Stimulated activated CD4-positive, alpha-beta T cell treated with anti-CD3 and anti-CD28 coated beads, TNF-alpha, amount 100 ng/mL, for 24 hours (primary cell): ENCODE data around the gene TBX4.
A peak's percentile ranks its signal among the peaks of the same experiment; 100 is the strongest.

Experiments
- DNase-seq, 3 experiments: peaks; one replicate each; pipeline ENCODE4 v3.0.0-alpha.2; 2020; ENCODE audit warnings: low read depth in 3 of 3

TBX4 gene

DNA sequence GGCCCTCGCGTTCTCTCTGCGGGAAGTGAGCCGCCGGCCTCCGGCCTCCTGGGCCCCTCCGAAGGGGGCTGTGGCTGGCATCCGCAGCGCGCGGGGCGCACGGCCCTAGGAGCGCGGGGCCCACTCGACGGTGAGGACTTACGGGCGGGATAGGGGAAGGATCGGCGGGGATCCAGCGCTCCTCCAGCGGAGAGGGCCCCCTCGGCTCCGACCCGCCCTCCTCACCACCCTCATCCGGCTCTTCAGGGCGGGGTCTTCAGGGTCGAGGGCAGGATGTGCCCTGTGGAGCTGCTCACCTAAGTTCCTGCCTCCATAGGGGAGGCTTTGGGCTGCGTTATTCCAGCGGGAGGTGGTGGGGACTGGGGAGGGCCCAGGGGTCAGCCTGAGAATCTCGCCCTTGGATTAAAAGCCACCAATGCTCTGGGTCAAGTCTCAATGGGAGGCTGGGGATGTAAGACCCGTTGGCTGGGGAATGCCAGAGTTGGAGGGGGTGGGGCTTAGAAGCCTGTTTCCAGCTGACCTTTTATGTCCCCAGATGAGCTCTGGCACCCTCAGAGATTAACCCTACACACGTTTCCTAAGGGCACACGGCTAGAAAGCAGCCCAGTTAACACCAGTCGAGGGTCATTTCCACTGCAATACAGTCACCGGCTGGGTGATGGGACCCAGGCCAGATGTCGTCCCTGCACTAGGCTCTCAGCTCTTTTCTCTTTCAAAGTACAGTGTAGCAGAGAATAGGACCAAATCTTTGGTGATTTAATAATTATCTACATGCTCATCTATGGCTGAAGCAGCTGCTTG is 39.2 kb upstream of the TBX4 start:
- no peak for DNase-seq

- DNase-seq = no peak
Measured at GRCh38 chr17:61413661-61414126, 38.5 kb upstream of the TBX4 start.

DNA sequence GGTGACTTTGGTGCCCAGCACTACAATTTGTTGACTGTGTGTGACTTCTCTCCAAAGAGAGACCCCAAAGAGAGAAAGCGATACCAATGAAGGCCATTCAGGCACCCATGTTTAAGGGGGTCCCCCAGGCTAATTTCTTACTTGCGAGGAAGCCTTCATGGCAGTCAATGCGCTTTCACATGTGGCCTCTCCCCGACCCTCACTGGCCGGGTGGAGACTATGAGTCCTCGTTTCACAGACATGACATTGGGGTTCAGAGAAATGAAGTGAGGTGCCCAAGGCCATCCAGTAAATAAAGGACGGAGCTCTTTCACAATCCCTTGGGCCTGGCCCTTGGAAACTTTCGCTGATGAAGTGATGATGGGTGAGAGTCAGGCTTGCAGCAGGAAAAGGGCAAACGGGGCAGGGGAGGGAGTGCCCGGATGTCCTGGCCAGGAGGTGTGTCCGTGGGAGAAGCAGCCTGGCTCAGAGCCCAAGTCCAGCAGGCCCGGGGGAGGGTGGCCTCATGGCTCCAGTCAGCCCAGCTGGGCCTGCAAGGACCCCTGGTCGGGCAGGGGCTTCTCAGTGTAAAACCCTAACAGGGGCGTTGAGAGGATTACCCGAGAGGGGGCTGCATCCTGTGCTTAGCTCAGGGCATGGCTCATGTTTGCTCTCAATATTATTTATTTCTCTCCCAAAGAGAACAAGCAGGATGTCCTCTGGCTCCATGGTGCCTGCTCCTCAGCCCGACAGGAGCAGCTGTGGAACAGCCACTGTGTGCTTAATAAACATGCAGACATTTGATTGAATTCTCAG is 37.9 kb upstream of the TBX4 start:
- DNase-seq = no peak

DNA sequence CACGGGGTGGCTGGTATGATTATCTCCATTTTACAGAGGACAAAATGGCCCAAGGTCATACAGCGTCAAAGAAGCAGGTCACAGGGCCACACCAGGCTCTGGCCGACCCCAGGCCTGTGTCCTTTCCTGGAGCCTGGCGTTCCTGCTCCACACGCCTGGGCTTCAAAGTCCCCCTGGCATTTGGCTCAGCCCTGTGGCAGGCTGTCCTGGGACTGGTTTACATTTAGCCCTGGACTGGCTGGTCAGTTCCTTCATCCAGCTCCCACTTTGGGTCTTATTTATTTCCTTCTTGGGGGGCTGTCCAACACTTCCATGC is 37.3 kb upstream of the TBX4 start:
- DNase-seq = no peak

DNA sequence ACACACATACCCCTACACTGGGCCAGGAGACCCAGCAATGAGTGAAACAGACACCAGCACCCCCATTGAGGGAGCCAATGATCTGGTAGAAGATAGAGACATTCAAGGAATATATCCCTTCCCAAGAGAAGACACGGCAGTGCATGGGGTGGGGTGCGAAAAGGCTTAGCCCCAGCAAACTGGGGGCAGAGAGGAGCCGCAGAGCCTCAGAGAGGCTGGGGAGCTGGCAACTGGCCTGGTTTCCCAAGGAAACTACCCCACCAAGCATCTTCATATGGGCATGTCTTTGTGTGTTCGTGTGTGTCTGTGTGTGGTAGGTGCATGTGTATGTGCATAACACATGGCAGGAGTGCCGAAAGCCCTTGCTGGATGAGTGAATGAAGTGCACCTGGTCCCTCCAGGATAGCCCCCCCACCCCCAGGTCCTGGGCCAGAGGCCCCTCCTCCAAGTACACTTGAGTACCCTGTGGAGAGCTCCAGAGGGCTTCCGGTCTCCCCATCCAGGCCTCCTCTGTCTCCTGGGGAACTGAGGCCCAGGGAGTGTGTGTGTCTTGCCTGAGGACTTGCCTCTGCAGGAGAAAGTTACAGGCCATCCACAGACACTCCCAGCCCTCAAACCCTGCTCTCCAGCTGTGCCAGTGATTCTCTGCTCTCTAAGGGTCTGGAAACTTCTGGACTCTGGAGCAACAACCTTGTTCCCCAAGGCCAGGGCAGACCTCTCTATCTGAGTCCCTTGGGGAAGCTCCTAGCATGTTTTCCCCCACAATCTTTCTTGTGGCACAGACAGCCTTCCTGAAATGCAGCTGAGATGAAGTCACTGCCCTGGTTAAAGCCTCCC is 36.6 kb upstream of the TBX4 start:
- no peak for DNase-seq

- DNase-seq = no peak
Measured at GRCh38 chr17:61416211-61416539, 36.0 kb upstream of the TBX4 start.

DNA sequence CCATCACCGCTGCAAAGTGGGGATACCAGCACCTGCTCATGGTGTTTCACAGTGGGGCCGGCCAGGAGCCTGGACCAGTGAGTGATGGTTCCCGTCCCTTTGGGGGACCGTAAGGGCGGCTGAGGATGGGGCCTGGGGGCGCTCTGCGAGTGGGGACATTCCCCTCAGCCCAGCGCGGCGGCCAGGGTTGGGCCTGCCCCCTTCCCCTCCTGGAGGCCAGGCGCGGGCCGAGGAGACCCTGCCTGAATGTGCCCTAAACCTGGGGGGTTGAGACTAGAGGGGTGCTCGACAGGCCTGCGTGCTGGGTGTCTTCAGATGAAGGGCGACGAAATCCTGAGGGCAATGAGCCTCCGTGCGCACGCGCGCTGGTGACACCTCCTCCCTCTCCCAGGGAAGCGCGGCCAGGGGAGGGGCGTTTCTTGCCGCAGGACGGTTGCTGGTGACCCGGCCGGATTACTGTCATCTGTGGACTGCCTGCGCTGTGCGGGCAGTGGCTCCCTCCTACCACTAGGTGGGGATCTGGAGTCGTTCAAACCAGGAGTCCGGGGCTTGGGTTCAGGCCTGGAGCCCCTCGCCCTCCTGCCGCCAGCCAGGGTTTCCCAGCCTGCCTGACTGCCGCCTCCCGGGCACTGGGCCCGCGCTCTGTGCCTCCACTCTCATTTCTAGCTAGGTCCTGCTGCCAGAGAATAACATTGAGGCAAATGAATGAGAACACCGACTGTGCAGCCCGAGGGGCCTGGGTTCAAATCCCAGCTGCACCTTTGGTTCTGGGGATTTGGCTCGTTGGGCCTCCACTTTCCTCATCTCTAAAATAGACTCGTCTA is 35.5 kb upstream of the TBX4 start:
- peak in 2 of 3 experiments; percentile 37 to 62 for DNase-seq

DNA sequence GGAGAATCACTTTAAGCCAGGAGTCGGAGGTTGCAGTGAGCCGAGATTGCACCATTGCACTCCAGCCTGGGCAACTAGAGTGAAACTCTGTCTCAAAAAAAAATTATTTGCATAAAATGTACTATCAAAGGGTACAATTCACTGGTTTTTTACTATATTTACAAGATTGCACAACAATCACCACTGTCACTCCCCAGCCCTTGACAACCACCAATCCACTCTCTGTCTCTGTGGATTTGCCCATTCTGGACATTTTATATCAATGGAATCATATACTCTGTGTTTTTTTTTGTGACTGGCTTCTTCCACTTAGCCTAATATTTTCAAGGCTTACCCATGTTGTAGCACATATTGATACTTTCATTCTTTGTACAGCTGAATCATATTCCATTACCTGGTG is 33.8 kb upstream of the TBX4 start:
- DNase-seq = no peak

- no peak for DNase-seq
Measured at GRCh38 chr17:61419496-61420046, 32.7 kb upstream of the TBX4 start.

DNA sequence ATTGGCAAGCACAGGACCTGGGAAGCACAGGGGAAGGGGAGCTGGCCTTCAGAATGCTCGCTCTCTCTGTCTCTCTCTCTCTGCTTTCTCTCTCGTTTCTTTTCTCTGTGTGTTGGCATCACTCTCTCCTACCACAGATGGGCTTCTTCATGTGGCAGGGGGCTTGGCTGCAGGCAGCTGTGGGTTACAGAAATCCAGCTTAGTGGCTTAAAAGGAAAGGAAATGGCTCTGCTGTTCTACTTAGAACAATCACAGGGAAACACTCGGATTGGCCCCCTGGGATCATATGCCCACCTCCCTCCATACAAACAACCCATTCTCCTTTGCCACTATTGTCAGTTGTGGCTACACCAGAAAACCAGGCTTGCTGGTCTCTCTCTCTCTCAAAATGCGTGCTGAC is 32.2 kb upstream of the TBX4 start:
- DNase-seq = no peak

DNA sequence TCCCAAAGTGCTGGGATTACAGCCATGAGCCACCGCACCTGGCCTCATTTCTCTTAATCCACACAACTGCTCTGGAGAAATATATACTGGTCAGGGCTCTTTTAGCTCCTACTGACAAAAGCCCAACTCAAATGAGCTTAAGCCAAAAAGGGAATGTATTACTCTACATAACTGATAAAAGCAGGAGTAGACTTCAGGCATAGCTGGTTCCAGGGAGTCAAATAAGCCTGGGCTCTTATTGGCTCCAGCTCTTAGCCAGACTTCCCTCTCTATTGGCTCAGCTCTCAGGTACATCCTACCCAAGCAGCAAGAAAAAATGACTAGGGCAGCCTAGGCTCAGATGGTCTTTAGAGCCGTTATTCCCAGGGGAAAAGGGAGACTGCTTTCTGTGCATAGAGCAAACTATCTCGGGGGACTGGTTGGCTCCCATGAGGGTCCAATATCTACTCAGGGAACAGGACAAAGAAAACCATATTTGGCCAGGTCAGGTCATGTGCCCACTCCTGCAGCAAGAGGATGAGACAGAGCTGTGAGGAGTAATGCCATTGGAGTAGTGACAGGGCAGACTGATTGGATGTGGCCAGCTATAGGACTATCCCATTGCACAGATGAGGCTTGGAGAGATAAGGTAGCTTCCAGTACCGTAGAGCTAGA is 31.4 kb upstream of the TBX4 start:
- no peak for DNase-seq

- DNase-seq = no peak
Measured at GRCh38 chr17:61421460-61421859, 30.8 kb upstream of the TBX4 start.

GRCh38 chr17:61422116-61422799 is 30.0 kb upstream of the TBX4 start:
- no peak for DNase-seq

DNA sequence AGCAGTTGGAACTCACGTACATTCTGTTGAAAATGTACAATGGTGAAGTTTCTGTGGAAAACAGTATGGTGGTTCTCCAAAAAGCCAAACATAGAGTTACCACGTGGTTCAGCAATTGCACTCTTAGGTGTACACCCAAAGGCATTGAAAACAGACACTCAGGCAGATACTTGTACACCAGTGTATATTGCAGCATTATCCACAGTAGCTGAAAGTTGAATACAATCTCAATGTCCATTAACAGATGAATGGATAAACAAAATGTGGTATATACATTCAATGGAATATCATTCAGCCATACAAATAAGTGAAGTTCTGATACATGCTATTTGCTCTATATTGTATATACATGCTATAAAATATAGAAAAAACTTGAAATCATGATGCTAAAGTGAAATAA is 29.4 kb upstream of the TBX4 start:
- DNase-seq = no peak

DNA sequence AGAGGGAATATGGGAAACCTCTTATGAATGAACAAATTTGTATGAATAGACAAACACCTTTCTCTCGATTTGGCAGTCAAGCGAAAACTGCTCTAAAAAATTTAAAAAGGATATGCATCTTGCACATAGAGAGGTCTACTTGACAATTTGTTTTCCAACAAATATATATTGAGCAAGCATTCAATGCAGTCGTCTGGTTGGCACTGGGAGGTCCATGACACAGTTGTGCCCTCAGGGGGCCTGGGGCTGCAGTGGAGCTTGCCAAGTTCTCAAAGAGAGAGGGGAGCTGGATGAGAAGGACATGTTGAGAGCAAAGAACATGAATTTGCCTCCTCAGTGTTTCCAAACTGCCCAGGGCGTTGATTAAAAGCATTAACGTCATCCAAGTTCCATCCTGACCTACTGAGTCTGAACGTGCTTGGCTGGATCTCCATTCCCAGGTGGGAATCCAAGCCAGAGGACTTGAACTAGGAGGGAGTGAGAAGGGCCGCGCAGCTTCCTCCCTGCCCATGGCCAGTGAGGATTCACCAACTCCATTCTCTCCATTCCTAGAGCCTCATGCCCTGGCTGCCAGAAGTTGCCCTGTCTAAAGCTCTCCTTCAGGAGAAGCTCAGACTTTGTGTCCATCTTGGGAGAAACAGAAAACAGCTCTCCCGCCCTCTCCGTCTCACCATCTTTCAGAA is 28.1 kb upstream of the TBX4 start:
- DNase-seq = no peak

- DNase-seq = no peak
Measured at GRCh38 chr17:61425682-61426481, 26.3 kb upstream of the TBX4 start.

- DNase-seq = no peak
Measured at GRCh38 chr17:61426482-61427304, 25.5 kb upstream of the TBX4 start.

- no peak for DNase-seq
Measured at GRCh38 chr17:61427567-61427966, 24.7 kb upstream of the TBX4 start.
